KMS-11 (cell line): ENCODE measurements around the gene RPS5.

Experiments used
- H2AFZ ChIP-seq: fragments of 200-600 bp; sonication (generic); 2 replicates; pipeline ENCODE4 v1.6.1; 2016; ENCODE audit warnings: antibody characterized with exemption, mixed run types, low read depth
- H3K27ac ChIP-seq: fragments of 200-600 bp; sonication (generic); 2 replicates; pipeline ENCODE4 v1.6.1; 2016; ENCODE audit warnings: mild to moderate bottlenecking, mixed run types
- H3K27me3 ChIP-seq: fragments of 200-600 bp; sonication (generic); 2 replicates; pipeline ENCODE4 v1.6.1; 2017; ENCODE audit warnings: mild to moderate bottlenecking, low read depth, mixed run types, moderate library complexity; ENCODE audit not compliant: insufficient read depth
- H3K36me3 ChIP-seq: fragments of 200-600 bp; sonication (generic); 2 replicates; pipeline ENCODE4 v1.6.1; 2017; ENCODE audit warnings: mild to moderate bottlenecking, mixed run types; ENCODE audit not compliant: insufficient read depth
- H3K4me1 ChIP-seq: fragments of 200-600 bp; sonication (generic); 2 replicates; pipeline ENCODE4 v1.6.1; 2016; ENCODE audit warnings: mild to moderate bottlenecking, low read depth, mixed run types; ENCODE audit not compliant: poor library complexity, severe bottlenecking
- H3K4me2 ChIP-seq: fragments of 200-600 bp; sonication (generic); 2 replicates; pipeline ENCODE4 v1.7.0; 2016; ENCODE audit warnings: mild to moderate bottlenecking, mixed run types
- H3K4me3 ChIP-seq: fragments of 200-600 bp; sonication (generic); IDR thresholded peaks from 2 replicates; pipeline ENCODE4 v1.6.1; 2017; ENCODE audit warnings: low read depth, low read length, mixed read lengths; ENCODE audit not compliant: insufficient read depth
- H3K79me2 ChIP-seq: fragments of 200-600 bp; sonication (generic); 2 replicates; pipeline ENCODE4 v1.6.1; 2016; ENCODE audit warnings: low read depth, mixed run types; ENCODE audit not compliant: insufficient read depth
- H3K9ac ChIP-seq: fragments of 200-600 bp; sonication (generic); 2 replicates; pipeline ENCODE4 v1.6.1; 2016; ENCODE audit warnings: mild to moderate bottlenecking, mixed run types
- H4K20me1 ChIP-seq: fragments of 200-600 bp; sonication (generic); 2 replicates; pipeline ENCODE4 v1.6.1; 2016; ENCODE audit warnings: mild to moderate bottlenecking, mixed run types; ENCODE audit not compliant: insufficient read depth
- CTCF ChIP-seq: fragments of 200-600 bp; sonication (generic); conservative IDR thresholded peaks from 2 replicates; pipeline ENCODE4 v1.6.1; 2017; ENCODE audit warnings: low read depth, mild to moderate bottlenecking, antibody characterized with exemption, low read length, moderate library complexity, mixed read lengths

The RPS5 gene

GRCh38 chr19:58393725-58394033 lies 6.6 kb downstream of the RPS5 start:
- H3K27ac ChIP-seq = no peak overlapping the region

GRCh38 chr19:58394821-58395219 lies 7.8 kb downstream of the RPS5 start:
- peaks cover 8% of the 10 kb centered on the region for H4K20me1 ChIP-seq
- peaks cover 14% of the 10 kb centered on the region; the same call in 1 of the 2 replicates for H3K36me3 ChIP-seq
- H2AFZ ChIP-seq = no peak overlapping the region
- no peaks in the 10 kb centered on the region for H3K27me3 ChIP-seq
- no peak overlapping the region for H3K4me3 ChIP-seq
- H3K4me1 ChIP-seq = peaks cover 18% of the 10 kb centered on the region
- H3K79me2 ChIP-seq = peaks cover 27% of the 10 kb centered on the region
- H3K4me2 ChIP-seq = no peak overlapping the region
- no peak overlapping the region for H3K27ac ChIP-seq
- no peak overlapping the region for H3K9ac ChIP-seq
- no peak for TF ChIP-seq CTCF

More at GRCh38 chr19:58393725-58394033, 6.6 kb downstream of the RPS5 start:
- H3K4me3 ChIP-seq = no peak overlapping the region
- H4K20me1 ChIP-seq = peaks cover 12% of the 10 kb centered on the region
- no peak overlapping the region for H3K4me2 ChIP-seq
- H3K4me1 ChIP-seq = peaks cover 29% of the 10 kb centered on the region
- H3K27me3 ChIP-seq = no peaks in the 10 kb centered on the region
- no peak overlapping the region for H3K9ac ChIP-seq
- H2AFZ ChIP-seq = no peak overlapping the region
- peaks cover 36% of the 10 kb centered on the region for H3K79me2 ChIP-seq
- peaks cover 21% of the 10 kb centered on the region; the same call in 1 of the 2 replicates for H3K36me3 ChIP-seq
- TF ChIP-seq CTCF = no peak

- H3K27ac ChIP-seq = no peak within 1 kb of the TSS
- no peak for TF ChIP-seq CTCF
- peaks cover 14% of the 10 kb centered on the region; the same call in 1 of the 2 replicates for H3K36me3 ChIP-seq
- H3K4me2 ChIP-seq = no peak within 1 kb of the TSS
- H3K79me2 ChIP-seq = peaks cover 21% of the 10 kb centered on the region
- H3K4me1 ChIP-seq = peaks cover 13% of the 10 kb centered on the region
- H3K27me3 ChIP-seq = no peaks in the 10 kb centered on the region
- peaks cover 8% of the 10 kb centered on the region; the same call in 1 of the 2 replicates for H4K20me1 ChIP-seq
- no peak within 1 kb of the TSS for H3K9ac ChIP-seq
- no peak within 1 kb of the TSS for H3K4me3 ChIP-seq
- H2AFZ ChIP-seq = no peak within 1 kb of the TSS
Observed at GRCh38 chr19:58395220-58395978, 8.3 kb downstream of the RPS5 start, which contains the start of gene RNF225. Gene RNF225 (plus strand): TSS chr19:58395656. CDS start chr19:58396090, 434 bp downstream.

GRCh38 chr19:58395979-58396627 lies 9.0 kb downstream of the RPS5 start:
- H3K36me3 ChIP-seq = peaks cover 10% of the 10 kb centered on the region; the same call in 1 of the 2 replicates
- TF ChIP-seq CTCF = no peak
- peaks cover 14% of the 10 kb centered on the region for H3K79me2 ChIP-seq
- no peaks in the 10 kb centered on the region for H3K27me3 ChIP-seq
- H3K9ac ChIP-seq = no peak overlapping the region
- no peak overlapping the region for H3K4me3 ChIP-seq
- no peak overlapping the region for H3K27ac ChIP-seq
- H3K4me2 ChIP-seq = no peak overlapping the region
- 0 out of 2 replicates have a peak, but pooled peaks cover under 1% of the 10 kb centered on the region for H4K20me1 ChIP-seq
- H2AFZ ChIP-seq = no peak overlapping the region
- peaks cover 13% of the 10 kb centered on the region for H3K4me1 ChIP-seq
